NCI-H526 treated with DMSO at 0.1 percent for 48 hours (cell line): ENCODE data around the gene APOA1.
A peak's percentile ranks its signal among the peaks of the same experiment; 100 is the strongest.

Source experiments
- DNase-seq: peaks from one replicate; lab custom pipeline; 2025; lab: John Stamatoyannopoulos, UW

The APOA1 gene

DNA sequence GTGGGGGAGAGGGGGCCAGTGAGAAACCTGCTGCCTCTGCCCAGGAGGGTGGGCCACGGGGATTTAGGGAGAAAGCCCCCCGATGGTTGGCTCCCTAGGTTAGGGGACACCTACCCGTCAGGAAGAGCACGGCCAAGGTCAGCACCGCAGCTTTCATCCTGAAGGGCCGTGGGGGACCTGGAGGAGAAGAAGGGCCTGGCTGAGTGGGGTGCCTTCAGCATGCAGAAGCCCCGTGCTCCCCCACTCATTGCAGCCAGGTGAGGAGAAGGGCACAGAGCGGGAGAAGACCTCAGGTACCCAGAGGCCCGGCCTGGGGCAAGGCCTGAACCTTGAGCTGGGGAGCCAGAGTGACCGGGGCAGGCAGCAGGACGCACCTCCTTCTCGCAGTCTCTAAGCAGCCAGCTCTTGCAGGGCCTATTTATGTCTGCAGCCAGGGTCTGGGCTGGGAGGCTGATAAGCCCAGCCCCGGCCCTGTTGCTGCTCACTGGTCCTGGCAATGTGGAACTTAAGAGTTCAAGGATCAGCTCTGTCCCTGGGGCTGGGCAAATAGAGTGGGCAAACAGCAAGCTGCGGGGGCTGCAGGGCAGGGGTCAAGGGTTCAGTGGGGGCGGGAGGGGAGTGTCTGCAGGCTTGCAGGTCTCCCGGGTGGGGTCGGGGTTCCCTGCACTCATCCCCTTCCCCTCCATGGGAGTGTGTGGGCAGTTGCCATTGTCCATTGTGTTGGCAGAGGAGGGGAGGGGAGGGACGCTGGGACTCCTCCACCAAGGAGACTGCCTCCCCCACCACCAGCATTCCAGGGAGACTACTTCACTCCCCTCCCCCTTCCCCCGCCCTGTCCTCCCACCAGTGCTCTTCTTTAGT is at the start of gene APOA1:
TSS of gene APOA1 (minus strand) at position 392 of the 861 bp plus-strand sequence. CDS start at position 157, 235 bp downstream.
- no peak for DNase-seq

- DNase-seq, result no peak
Observed at GRCh38 chr11:116885951-116886655, 48.7 kb upstream of the APOA1 start.

DNA sequence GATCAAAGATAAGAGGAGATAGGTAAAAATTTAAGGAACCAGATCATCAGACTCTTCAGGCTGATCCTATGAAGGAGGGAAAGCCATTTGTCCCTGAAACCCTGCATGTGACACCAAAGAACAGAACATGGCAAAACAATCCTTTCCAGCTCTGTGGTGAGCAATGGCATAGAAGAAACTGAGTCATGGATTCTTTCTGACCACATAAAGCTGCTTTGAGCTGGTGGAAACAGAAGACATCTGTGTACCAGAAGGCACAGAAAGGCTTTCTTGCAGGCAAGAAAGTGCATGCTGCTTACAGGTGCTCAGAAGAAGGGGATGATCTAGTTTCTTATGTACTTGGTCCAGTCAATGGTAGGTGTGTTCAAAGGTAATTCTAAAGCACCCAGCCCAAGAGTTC is 45.0 kb upstream of the APOA1 start:
- DNase-seq, result no peak

DNA sequence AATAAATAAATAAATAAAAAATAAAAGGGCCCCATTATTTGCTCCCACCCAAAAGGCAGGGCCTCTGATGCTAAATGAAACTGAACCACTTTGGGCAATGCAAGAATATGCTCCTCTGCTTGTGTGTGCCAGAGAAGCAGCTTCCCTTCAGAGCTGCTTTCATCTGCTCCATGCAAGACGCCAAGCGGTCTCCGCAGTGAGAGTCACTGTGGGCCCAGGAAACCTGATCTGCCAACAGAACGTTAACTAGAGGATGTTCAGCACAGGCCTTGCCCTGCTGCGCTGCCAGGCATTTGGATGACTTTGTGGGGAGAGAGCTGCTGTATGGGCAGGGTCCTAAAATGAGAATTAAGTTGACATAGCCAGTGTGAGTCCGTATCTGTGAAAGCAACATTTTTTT is 43.7 kb upstream of the APOA1 start:
- no peak for DNase-seq

DNA sequence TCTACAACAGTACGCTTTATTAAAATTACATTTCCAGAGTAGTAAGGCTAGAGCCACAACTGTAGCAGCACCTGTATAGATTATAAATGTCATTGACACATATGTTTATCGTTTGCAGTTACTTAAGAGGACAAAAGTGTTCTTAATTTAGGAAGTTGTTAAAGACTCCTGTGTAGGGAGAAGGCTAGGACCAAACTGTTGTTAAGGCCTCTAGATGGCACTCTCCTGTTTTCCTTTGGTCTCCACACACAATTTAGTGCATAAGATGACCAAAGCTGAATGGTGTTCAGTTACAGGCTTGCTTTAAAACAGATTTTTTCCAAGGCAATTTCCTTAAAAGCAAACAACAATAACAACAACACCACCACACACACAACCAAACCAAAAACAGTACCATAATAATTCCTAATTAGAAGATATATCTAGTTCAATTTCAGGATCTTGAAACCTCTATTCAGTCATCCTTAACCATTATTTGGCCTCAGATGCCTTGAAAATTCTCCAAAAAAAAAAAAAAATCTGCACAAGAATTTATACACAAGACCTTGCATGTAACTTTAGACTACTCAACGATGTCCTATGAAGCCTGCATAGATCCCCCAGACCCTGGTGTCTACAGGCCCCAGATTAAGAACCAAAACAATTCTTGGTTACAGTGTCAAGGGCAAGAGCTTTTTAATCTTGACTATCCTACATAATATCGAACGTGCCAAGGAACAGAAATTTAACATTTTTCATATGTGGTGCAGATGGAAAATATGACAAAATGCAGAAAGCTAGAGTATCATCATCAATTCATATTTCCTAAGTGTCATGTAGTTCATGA is 42.6 kb upstream of the APOA1 start:
- DNase-seq, result peak; percentile 70

GRCh38 chr11:116876656-116877055 is 39.2 kb upstream of the APOA1 start:
- DNase-seq, result no peak

DNA sequence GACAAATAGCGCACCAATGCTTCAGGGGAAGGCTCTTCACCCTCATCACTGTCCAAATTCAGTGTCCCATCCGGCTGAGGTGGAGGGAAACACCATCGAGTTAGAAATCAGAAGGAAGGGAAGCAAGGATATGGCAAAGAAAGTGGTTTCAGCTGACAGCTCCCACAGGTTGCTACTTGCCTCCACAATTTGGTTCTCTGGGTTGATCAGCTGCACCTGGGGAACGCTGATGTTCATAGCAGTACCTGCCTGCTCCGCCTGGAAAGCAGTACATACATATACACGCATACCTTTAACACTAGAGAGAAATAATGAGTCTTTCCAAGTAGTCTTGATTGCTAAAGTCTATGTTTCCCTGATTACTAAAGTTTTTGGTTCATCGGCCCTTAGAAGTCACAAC is 37.8 kb upstream of the APOA1 start:
- DNase-seq, result no peak

DNA sequence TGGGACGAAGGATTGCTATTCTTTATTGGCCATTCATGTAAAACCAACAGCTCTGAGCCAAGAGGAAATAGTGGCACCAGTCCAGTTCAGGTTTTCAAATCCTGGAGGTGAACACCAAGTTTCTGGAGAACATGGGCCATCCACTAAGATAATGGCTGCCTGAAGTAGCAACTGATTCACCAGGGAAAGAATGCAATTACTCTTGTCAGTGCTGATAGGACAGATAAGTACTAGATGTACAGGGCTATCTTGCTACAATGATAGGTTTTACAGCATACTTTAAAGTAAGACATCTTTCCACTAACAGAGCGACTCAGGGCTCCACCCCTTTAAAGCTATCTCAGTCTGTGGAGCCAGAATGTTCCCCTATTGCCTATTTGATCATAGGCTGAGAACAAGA is 36.8 kb upstream of the APOA1 start:
- DNase-seq, result no peak

DNA sequence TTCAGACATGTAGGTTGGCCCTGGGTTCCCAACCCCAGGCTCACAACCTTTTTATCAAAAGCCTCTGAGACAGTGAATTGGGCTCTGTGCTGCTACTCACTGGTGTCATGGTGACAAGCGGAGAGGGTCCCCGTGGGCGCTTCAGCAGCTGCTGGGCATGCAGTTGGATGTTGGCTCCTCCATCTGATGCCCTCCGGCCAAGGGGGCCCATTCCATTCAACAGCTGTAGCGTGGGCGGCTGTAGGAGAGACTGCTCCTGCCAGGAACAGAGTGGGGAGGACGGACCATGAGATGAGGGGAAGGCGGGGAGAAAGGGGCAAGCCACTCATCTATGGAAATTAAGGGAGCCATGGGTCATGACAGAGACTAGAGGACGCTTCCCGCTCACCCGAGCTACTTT is 36.0 kb upstream of the APOA1 start:
- no peak for DNase-seq

DNA sequence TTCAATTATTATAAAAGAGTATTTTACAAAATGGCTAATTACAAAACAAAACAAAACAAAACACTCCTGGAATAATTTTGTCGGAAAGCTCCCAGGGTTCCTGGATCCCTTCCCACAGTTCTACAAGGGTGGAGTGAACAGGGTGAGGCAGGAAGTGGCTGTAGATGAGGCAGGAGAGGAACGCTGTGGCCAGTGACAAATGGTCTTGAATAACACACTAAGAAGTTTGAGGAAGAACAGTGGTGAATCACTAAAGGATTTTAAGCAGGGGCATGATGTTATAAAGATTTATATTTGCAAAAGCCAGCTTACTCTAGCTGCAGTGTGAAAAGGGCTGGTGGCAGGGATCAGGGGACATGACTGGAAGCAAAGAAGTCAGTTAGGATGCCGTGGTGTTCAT is 33.8 kb upstream of the APOA1 start:
- no peak for DNase-seq

- DNase-seq, result no peak
Observed at GRCh38 chr11:116870054-116870453, 32.6 kb upstream of the APOA1 start.

DNA sequence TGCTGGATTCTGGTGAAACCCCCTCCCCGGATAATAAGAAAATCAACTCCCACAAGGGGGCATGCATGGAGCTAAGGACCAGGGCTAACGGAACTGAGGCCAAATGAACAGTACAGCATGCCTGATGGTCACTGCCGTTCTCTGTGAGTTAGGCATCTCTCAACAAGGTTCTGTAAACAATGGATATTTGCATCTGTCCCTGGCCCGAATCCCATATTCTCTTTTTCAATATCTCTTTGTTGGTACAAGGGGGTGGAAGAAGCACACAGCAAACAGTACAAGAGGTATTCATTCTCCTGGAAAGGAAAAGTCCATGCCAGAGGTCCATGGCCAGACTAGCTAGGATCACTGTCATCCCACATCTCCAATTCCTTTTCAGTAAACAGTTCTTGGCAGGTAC is 32.2 kb upstream of the APOA1 start:
- DNase-seq, result peak; percentile 24

- DNase-seq, result no peak
Observed at GRCh38 chr11:116868066-116868465, 30.6 kb upstream of the APOA1 start.

DNA sequence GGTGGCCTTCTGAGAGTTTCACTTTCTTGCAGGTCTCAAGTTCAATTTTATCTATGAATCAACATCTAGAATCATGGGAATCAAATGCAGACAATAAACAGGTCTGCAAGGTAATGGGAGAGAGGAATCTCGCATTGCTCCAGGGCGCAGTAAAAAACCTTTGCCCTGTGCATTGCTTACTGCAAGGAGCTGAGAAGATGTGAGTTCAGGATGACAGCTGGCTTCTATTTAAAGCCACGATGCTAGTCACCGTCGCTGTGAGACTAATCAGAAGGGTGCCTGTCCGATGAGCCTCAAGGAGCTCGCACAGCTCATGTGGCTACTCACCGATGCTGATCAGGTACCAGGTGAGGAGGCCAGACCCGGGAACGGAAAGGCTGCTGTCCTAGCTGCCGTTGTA is 30.2 kb upstream of the APOA1 start:
- DNase-seq, result no peak

GRCh38 chr11:116866804-116867455 is 29.5 kb upstream of the APOA1 start:
- DNase-seq, result no peak

DNA sequence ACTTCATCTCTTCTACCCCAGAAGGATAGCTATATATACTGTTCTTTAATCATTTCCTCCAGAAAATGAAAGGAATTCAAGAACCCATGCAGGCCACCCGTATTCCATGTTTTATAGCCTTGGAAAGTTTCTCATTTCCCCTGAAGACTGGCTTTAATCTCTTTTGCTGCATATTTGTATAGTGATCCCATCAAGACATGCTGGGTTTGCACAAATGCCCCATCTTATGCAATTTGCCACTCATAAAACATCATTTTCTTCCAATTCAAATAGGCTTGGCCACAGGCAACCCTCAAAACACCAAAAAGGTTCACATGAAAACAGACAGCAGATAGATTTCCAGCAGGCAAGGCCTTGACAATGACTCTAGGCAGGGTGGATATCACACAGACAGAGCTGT is 28.3 kb upstream of the APOA1 start:
- no peak for DNase-seq

- no peak for DNase-seq
Observed at GRCh38 chr11:116864531-116864930, 27.1 kb upstream of the APOA1 start.

DNA sequence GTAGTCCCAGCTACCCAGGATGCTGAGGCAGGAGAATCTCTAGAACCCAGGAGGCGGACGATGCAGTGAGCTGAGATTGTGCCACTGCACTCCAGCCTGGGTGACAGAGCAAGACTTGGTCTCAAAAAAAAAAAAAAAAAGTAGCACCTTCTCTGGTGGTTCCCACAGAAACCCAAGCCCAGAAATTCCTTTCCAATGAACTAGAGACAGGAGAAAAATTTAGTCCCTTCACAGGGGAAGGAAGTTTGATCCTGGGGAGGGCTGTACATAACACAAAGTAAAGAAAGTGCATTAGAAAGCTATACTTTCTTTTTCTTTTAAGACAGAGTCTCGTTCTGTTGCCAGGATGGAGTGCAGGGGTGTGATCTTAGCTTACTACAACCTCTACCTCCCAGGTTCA is 25.5 kb upstream of the APOA1 start:
- no peak for DNase-seq

- DNase-seq, result no peak
Observed at GRCh38 chr11:116862185-116862584, 24.8 kb upstream of the APOA1 start.

GRCh38 chr11:116861539-116861938 is 24.1 kb upstream of the APOA1 start:
- DNase-seq, result no peak

GRCh38 chr11:116860303-116860702 is 22.9 kb upstream of the APOA1 start:
- no peak for DNase-seq

GRCh38 chr11:116859175-116859574 is 21.8 kb upstream of the APOA1 start:
- no peak for DNase-seq
